Right renal pelvis (tissue), 4 donors: ENCODE results near the gene TUBB2B. TPM values are rescaled to one million over a fixed set of nuclear protein-coding genes. Genes with fewer than 3 reads are reported as not detected.

Source experiments
- DNase-seq, 4 donors: peaks; one replicate each; pipeline ENCODE4 v3.0.0-alpha.2; 2013; ENCODE audit warnings: low read depth in 4 of 4, low spot score in 3 of 4, missing footprints in 1 of 4
- polyA plus RNA-seq, 4 donors: library from polyadenylated mRNA; unstranded; fragments of 120-200 nt; gene quantifications; one replicate each; pipeline ENCODE4 v1.2.1, GENCODE V29; 2013; ENCODE audit not compliant: insufficient read length in 4 of 4

The TUBB2B gene
- polyA plus RNA-seq, 4 donors: 102 to 141 (median 121) TPM

- no peak for DNase-seq
Measured at GRCh38 chr6:3235486-3235885, 8.0 kb upstream of the TUBB2B start.

GRCh38 chr6:3233904-3234303 lies 6.5 kb upstream of the TUBB2B start:
- DNase-seq: no peak

GRCh38 chr6:3233321-3233720 lies 5.9 kb upstream of the TUBB2B start:
- no peak for DNase-seq

- DNase-seq: no peak
Measured at GRCh38 chr6:3232017-3232945, 4.8 kb upstream of the TUBB2B start.

- DNase-seq: peak; percentile 84 to 90 (median 88)
Measured at GRCh38 chr6:3231247-3232016, 4.0 kb upstream of the TUBB2B start.

- DNase-seq: peak in 1 of 4 donors; percentile 55
Measured at GRCh38 chr6:3230900-3231246, 3.4 kb upstream of the TUBB2B start.

- no peak for DNase-seq
Measured at GRCh38 chr6:3230256-3230882, 2.9 kb upstream of the TUBB2B start.

GRCh38 chr6:3229566-3230178 lies 2.2 kb upstream of the TUBB2B start:
- DNase-seq: no peak

- peak in 1 of 4 donors; percentile 33 for DNase-seq
Measured at GRCh38 chr6:3228771-3229565, 1.5 kb upstream of the TUBB2B start.

- DNase-seq: peak in 1 of 4 donors; percentile 43
Measured at GRCh38 chr6:3228046-3228671, 706 bp upstream of the TUBB2B start.

- DNase-seq: peak in 2 of 4 donors; percentile 50 to 55
Measured at GRCh38 chr6:3226481-3227362, 731 bp downstream of the TUBB2B start.

GRCh38 chr6:3226042-3226441 lies 1.4 kb downstream of the TUBB2B start:
- no peak for DNase-seq

- DNase-seq: no peak
Measured at GRCh38 chr6:3222506-3223038, 4.9 kb downstream of the TUBB2B start.

- DNase-seq: no peak
Measured at GRCh38 chr6:3221578-3221977, 5.9 kb downstream of the TUBB2B start.

- DNase-seq: no peak
Measured at GRCh38 chr6:3220366-3220765, 7.1 kb downstream of the TUBB2B start.

- DNase-seq: no peak
Measured at GRCh38 chr6:3218266-3218665, 9.2 kb downstream of the TUBB2B start.

GRCh38 chr6:3217286-3217685 lies 10.2 kb downstream of the TUBB2B start:
- DNase-seq: no peak

GRCh38 chr6:3214898-3215297 lies 12.6 kb downstream of the TUBB2B start:
- no peak for DNase-seq
